Activated CD4-positive, alpha-beta T cell treated with anti-CD3 and anti-CD28 coated beads for 48 hours (primary cell): ENCODE results near the gene KRT78.
"Not testable (repeated sequence)": the region's sequence is repeated elsewhere in the genome, so short reads cannot be mapped to it uniquely, and the experiment has no call there.

Experiments
- DNase-seq: peaks from one replicate; pipeline ENCODE4 v3.0.0-alpha.2; 2020

KRT78 gene

GRCh38 chr12:52809166-52809565 lies 39.6 kb downstream of the KRT78 start:
- no peak for DNase-seq

DNA sequence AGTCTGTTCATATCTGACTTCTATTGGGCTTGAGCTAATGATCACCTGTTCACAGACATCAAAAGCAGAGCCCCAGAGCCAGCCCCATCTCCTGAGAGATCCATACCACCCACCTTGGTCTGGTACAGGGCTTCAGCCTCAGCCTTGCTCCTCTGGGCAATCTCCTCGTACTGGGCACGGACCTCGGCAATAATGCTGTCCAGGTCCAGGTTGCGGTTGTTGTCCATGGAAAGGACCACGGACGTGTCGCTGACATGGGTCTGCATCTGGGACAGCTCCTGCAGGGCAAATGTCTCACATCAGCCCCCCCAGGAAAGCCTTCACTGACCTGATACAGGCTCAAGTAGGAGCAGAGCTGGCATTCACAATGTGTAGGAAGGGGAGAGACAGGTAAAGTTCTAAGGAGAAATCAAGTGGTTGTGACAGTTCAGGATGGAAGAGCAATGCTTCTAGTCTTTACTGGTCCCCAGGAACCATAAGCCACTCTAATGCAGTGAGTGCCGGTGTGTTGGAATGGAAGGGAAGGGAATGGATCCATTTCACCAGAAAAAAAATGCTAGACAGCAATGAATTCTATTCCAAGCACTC lies 40.1 kb downstream of the KRT78 start:
- no peak for DNase-seq

DNA sequence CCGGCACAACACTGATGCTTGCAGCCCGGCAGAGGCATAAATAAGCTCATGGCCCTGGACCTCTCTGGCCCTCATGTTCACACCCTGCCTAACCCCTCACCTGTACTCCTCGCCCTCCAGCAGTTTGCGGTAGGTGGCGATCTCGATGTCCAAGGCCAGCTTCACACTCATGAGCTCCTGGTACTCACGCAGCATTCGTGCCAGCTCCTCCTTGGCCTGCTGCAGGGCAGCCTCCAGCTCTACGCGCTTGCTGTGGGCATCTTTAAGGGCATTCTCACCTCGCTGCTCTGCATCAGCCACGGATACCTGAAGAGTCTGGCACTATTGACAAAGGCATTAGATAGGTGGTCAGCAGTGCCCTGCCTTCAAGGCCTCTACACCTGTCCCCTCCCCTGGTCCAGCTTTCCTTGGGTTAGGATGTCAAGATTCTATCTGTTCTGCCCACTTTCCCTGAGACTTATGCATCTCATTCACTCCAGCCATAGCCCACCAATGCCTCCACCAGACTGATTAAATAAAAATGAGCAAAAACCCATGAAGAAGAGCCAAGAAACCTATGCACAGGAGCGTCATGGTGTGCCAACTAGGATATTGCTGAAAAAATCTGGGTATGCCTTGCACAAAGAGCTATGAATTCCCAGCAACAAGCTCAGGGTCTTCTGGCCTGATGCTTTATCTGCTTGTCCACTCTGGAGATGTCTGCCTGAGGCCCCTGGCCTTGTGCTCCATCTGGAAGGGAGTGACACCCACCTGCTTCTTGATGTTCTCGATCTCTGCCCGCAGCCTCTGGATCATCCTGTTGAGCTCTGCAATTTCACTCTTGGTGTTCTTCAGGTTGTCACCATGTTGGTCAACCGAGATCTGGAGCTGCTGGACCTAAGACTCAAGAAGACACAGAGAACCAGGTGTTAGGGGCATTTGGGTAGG lies 41.0 kb downstream of the KRT78 start:
- DNase-seq = no peak

DNA sequence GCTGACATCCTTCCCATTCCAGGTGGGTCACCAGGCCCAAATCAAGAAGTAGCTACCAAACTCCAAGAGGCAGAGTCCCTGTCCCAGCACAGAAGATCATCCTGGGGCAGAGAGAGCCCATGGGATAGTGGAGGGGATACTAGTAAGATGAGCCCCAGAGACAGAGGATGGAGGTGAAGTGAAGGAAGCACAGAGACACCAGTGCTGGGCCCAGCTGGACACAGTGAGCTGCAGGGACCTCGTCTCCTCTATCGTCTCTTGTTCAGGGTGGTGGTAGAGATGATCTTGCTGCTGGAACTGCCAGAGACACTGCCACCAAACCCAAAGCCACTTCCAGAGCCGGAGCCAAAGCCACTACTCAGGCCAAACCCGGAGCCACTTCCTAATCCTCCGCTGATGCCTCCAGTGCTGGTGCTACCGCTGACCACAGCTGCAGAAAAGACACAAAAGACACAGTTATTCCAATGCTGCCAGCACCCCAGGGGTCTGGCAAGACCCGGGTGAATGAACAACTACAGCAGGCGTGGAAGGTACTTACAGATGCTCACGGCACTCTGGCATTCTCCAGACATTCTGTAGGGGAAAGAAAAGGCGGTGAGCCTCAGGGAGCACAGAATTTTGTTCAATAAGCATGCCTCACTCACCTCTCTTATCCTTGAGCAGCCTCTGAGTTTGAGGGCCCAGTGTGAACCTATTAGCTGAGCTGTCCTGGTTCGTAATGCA lies 41.8 kb downstream of the KRT78 start:
- no peak for DNase-seq

DNA sequence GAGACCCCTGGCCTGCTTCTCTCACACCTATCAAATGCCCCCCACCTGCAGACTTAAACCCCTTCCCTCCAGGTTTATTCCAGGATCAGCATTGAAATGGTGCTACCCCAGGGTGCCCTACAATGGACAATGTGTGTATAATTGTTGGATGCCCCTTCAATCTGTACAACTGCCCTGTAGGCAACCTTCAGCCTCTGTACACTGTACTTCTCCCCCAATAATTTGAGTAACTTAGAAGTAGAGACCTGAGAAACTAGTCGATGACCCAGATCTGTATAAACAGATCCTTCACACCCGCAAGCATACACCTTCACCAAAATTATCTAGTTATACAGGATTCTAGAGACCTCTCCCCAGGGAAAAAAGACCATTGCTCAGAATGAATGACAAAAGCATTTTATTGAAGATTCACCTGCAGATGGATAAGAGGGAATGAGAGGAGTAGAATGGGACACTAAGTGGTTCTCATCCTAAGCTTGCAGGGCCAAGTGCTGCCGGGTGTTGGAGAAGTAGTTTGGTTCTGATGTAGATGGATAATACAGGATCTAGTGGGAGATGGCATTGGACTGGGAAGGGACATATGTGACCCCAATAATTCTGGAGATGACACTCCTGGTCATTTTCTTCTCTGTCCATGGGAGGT lies 42.5 kb downstream of the KRT78 start:
- no peak for DNase-seq

- no peak for DNase-seq
These were observed 43.1 kb downstream of the KRT78 start for GRCh38 chr12:52805739-52806138.

DNA sequence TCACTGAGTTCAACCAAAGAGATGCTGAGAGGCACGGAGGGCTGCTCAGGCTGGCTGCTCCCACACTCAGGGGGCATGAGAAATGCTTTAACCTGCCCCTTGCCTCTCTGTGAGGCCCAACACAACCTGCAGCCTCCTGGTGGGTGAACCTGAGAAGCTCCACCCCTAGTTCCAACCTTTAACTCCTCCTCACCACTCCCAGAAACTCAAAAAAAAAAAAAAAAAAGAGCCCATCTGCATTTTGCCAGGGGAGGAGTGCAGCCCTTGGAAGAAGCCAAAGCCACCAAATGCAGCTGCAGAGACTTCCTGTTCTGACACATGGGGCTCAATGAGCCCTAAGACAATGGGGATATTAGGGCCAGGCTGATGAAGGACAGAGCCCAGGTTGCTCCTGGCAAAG lies 43.8 kb downstream of the KRT78 start:
- no peak for DNase-seq

- DNase-seq = no peak
These were observed 46.4 kb downstream of the KRT78 start for GRCh38 chr12:52802442-52802841.

DNA sequence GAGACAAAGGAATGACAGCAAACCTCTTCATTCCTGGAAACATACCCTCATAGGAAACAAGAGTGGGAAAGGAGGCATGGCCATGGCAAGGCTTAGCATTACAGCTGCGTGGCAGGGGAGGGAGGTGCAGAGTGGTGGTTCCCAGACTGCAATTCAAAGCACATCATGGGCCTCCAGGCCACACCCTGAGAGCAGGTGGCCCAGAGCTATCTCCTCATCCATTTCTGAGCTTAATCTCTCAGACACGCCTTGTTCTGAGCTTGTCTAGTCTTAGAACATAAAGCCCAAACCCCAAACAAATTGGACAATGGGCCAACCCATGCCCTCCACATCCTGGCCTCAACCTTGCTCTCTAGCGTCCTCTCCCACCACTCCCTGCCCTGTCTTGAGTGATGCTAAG lies 47.0 kb downstream of the KRT78 start:
- DNase-seq = no peak

- DNase-seq = no peak
These were observed 48.4 kb downstream of the KRT78 start for GRCh38 chr12:52800259-52800917.

- no peak for DNase-seq
These were observed 49.1 kb downstream of the KRT78 start for GRCh38 chr12:52799505-52800211.

DNA sequence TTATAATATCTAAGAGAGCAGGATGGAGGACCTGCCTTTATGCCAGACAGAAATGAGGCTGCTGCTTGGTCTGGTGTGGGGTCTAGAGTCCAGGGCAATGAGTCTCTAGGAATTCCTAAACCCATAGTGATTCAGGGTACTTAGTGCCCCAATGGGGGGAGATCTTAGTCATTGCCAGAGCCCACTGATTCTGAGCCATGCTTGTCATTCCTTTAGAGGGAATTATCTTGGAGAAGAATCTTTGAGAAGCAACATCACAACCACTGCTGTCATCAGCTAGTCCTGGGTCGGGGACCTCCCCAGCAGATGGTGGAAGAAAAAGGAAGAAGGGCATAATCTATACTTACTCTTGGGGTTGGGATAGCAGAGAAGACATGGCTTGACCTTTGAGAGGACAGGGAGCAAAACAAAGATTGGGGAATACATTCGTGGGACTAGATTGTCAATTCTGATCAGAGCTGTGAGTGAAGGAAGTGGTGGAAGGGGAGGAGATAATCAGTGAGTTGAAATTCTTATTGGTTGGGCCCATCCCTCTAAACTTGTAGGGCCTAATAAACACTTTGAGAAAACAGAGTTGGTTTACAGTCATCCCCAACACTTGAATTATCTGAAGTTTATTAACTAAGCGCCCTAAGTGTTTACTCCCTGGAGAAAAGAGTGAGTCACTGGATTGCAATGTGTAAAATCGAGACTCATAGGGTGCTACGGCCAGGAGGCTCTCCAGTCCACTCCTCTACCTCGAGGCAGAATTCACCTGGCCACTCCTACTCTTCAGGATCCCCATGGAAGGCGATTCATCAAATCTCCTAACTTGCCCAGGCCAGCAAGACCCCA lies 49.9 kb downstream of the KRT78 start:
- no peak for DNase-seq

DNA sequence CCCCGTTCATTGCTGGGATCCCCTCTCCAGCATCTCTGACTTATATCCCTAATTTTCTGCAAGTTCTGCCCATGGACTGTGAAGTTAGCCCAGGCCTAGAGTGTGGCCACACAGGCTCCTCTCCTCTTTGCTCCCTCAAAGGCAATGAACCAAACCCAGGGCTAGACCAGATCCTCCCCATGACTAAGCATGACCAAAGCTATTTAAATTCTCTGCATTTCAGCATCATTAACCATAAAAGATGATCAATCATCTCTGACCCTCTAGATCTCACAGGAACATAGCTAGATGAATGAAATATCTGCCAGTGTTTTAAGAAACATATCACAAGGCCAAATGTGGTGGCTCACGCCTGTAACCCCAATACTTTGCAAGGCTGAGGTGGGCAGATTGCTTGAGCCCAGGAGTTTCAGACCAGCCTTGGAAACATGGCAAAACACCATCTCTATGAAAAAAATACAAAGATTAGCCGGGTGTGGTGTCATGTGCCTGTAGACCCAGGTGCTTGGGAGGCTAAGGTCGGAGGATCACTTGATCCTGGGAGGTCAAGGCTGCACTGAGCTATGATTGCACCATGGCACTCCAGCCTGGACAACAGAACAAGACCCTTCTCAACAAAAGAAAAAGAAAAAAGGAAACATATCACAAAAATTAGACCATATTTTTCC lies 50.7 kb downstream of the KRT78 start:
- no peak for DNase-seq

DNA sequence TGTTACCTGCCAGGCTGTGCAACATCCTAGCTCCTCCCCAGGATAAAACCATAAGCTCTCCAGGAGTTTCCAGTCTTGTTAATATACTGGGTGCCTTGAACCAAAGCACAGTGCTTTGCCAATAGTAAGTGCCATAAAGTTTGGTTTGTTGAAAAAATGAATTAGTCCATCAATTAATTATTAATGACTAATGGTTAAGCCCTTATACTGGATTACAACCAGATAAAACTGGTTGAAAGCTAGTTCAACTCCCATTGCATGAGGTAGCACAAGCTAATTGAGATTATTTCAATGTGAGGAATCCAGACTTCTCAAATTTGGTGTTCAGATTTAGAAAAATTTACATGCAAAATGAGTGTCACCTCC lies 51.3 kb downstream of the KRT78 start:
- DNase-seq = no peak

GRCh38 chr12:52796839-52797528 lies 51.8 kb downstream of the KRT78 start:
- no peak for DNase-seq

GRCh38 chr12:52796429-52796794 lies 52.4 kb downstream of the KRT78 start:
- no peak for DNase-seq

GRCh38 chr12:52795694-52796428 lies 52.9 kb downstream of the KRT78 start, which contains the start of gene KRT3:
KRT3 (minus strand) TSS chr12:52796117; CDS start chr12:52796042, 75 bp downstream.
- no peak for DNase-seq

DNA sequence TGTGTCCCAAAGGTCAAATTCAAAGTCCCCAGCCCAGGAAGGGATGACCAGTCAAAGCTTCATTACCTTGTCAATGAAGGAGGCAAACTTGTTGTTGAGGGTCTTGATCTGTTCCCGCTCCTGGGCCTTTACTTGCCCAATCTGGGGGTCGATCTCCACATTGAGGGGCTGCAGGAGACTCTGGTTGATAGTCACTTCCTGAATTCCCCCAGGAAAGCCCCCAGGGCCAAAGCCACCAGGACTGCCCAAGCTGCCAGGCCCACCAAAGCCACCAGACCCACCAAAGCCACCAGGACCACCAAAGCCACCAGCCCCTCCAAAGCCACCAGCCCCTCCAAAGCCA lies 53.5 kb downstream of the KRT78 start:
- DNase-seq = not testable (repeated sequence)
